ENCODE data around the gene MINDY4B. TPM values are rescaled to one million over a fixed set of nuclear protein-coding genes. Genes with fewer than 3 reads are reported as not detected.

MINDY4B gene
- total RNA-seq, 1 donor from 2014 or later: not detected

DNA sequence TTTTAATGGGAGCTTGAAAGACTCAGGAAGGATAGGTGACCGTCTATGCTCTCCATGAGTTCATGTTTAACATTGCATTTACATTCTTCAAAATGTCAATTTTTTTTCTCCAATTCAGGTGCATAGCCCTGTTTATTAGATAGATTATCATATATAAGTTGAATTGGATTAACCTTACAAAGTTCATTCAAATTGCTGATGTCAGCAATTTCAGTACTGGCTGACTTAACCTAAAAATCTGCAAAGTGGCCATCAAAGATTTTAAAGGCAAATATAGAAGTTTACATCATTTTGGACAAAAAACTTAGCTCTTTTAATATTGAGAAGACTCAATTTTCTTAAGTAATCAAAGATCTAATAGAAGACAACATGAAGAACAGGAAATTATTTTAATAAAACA, 57.8 kb downstream of the MINDY4B start:
- no peak overlapping the region for H3K4me3 ChIP-seq
- intact Hi-C loops (cut with DNase I): no loop called here
- TF ChIP-seq, protein P1, sequence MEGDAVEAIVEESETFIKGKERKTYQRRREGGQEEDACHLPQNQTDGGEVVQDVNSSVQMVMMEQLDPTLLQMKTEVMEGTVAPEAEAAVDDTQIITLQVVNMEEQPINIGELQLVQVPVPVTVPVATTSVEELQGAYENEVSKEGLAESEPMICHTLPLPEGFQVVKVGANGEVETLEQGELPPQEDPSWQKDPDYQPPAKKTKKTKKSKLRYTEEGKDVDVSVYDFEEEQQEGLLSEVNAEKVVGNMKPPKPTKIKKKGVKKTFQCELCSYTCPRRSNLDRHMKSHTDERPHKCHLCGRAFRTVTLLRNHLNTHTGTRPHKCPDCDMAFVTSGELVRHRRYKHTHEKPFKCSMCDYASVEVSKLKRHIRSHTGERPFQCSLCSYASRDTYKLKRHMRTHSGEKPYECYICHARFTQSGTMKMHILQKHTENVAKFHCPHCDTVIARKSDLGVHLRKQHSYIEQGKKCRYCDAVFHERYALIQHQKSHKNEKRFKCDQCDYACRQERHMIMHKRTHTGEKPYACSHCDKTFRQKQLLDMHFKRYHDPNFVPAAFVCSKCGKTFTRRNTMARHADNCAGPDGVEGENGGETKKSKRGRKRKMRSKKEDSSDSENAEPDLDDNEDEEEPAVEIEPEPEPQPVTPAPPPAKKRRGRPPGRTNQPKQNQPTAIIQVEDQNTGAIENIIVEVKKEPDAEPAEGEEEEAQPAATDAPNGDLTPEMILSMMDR (IDR thresholded peaks at IDR 0.05): no peak
- no peak overlapping the region for H3K27ac ChIP-seq
- peaks cover 0 to 6% of the 10 kb centered on the region in 2 donors for H3K9me3 ChIP-seq
- H3K4me1 ChIP-seq: no peaks in the 10 kb centered on the region
- DNase-seq (ENCODE audit: low spot score in 2 of 2): no peak
- H3K27me3 ChIP-seq: no peaks in the 10 kb centered on the region
- H3K36me3 ChIP-seq: no peaks in the 10 kb centered on the region

DNA sequence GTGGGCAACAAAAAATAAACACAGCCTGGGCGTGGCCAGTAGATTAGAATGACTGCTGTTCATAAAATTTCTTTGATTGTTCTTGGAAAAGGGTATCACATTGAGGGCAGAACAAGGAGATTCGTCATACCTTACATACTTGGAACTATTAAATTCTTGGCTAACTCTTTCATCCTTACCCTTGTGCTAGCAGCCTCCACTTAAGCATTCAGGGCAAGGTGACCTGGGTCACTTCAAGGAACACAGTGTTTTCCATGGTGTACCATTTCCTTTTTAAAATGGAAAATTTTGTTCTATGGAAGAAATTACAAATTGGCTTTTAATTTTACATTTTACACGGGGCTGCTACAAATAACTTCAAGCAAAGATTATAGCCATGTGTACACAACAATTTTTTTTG, 60.8 kb downstream of the MINDY4B start:
- H3K36me3 ChIP-seq: no peaks in the 10 kb centered on the region
- H3K4me3 ChIP-seq: no peak overlapping the region
- H3K4me1 ChIP-seq: no peaks in the 10 kb centered on the region
- no peaks in the 10 kb centered on the region for H3K27me3 ChIP-seq
- TF ChIP-seq, protein P1 (IDR thresholded peaks at IDR 0.05): no peak
- intact Hi-C loops (cut with DNase I): no loop called here
- DNase-seq (ENCODE audit: low spot score in 2 of 2): no peak
- no peak overlapping the region for H3K27ac ChIP-seq
- no peaks in the 10 kb centered on the region for H3K9me3 ChIP-seq

GRCh38 chr3:150843241-150843640, 62.0 kb downstream of the MINDY4B start:
- TF ChIP-seq, protein P1 (IDR thresholded peaks at IDR 0.05): no peak
- Histone ChIP-seq H3K4me3 (no peak overlapping the region), H3K27ac (no peak overlapping the region), H3K27me3 (no peaks in the 10 kb centered on the region), H3K36me3 (no peaks in the 10 kb centered on the region), H3K9me3 (no peaks in the 10 kb centered on the region), H3K4me1 (no peaks in the 10 kb centered on the region)
- intact Hi-C loops (cut with DNase I): no loop called here
- DNase-seq (ENCODE audit: low spot score in 2 of 2): no peak

DNA sequence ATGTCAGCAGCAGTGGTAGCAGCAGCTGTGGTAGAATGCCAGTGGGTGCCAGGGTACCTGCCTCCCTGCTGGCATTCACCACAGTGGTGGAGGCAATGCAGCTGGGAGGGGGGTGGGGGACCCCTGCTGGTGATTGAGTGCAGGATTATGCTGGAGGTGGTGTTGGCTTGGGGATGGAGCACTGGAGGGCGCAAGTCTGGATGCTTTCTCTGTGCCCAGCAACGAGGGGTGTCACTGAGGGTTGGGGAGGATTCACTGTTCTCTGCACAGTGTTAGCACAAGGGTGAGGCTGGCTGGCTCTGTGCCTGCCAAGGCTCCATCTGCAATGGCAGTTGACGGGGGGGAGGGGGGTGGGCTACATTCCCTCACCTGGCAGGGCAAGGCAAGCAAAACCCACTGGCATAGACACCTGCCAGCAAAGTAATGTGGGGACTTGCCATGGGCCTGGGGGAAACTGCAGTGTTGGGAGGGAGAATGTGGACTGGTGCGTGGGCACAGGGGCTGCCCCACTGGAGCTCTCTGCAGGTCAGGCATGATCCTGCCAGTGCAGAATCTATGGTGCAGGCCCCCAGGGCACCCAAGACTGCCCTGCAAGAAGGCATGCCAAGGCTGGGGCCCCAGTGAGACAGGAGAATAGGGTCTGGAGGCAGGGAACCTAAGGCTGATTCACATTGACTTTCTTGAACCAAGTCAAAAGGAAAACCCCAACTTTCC, 64.3 kb downstream of the MINDY4B start:
- intact Hi-C loops (cut with DNase I): no loop called here
- H3K36me3 ChIP-seq: no peaks in the 10 kb centered on the region
- no peak for DNase-seq (ENCODE audit: low spot score in 2 of 2)
- H3K4me3 ChIP-seq: no peak overlapping the region
- no peak overlapping the region for H3K27ac ChIP-seq
- TF ChIP-seq, protein P1 (IDR thresholded peaks at IDR 0.05): no peak
- no peaks in the 10 kb centered on the region for H3K4me1 ChIP-seq
- peaks cover 0 to 4% of the 10 kb centered on the region in 2 donors for H3K9me3 ChIP-seq
- H3K27me3 ChIP-seq: no peaks in the 10 kb centered on the region

DNA sequence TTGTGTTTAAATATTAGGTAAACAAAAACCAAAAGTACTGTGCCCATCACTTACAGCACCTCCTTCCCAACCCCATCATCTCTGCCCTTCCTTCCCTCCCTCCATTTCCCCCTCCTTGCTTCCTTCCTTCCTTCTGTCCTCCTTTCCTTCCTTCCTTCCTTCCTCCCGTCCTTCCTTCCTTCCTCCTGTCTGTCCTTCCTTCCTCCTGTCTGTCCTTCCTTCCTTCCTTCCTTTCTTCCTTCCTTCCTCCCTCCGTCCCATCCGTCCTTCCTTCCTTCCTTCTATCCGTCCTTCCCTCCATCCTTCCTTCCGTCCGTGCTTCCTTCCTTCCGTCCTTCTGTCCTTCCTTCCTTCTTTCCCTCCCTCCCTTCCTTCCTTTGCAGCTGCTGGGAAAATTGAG, 74.5 kb downstream of the MINDY4B start:
- Histone ChIP-seq H3K27ac (no peak overlapping the region), H3K9me3 (no peaks in the 10 kb centered on the region), H3K27me3 (no peaks in the 10 kb centered on the region), H3K36me3 (no peaks in the 10 kb centered on the region), H3K4me3 (no peak overlapping the region), H3K4me1 (no peaks in the 10 kb centered on the region)
- DNase-seq (ENCODE audit: low spot score in 2 of 2): no peak
- intact Hi-C loops (cut with DNase I): no loop called here
- TF ChIP-seq, protein P1 (IDR thresholded peaks at IDR 0.05): no peak
